Adrenal gland (tissue), 12 donors: Measurements from ENCODE around the gene CKAP4. TPM values are rescaled to one million over a fixed set of nuclear protein-coding genes. Genes with fewer than 3 reads are reported as not detected.
A peak's percentile ranks its signal among the peaks of the same experiment; 100 is the strongest.

Experiments
- DNase-seq, 7 donors: peaks; one replicate each; pipeline ENCODE4 v3.0.0-alpha.2; 2019 to 2020
- H3K27ac ChIP-seq, 5 donors: fragments of 200-600 bp; sonication (generic) in 4 of 5; 1 replicate in 3 of 5; 2 replicates in 2 of 5; pipeline versions ENCODE4 v1.5.1 to v1.8.0; 2016 to 2020; ENCODE audit warnings: mild to moderate bottlenecking in 1 of 5
- H3K27me3 ChIP-seq: fragments of 200-600 bp; 2 replicates; pipeline ENCODE4 v1.8.0; 2021
- H3K36me3 ChIP-seq, 2 donors: fragments of 200-600 bp; replicated peaks in 1 of 2; 1 replicate in 1 of 2; 2 replicates in 1 of 2; pipeline versions ENCODE4 v1.5.1 to v1.8.0; 2018 to 2022
- H3K4me1 ChIP-seq, 2 donors: fragments of 200-600 bp; replicated peaks in 1 of 2; 1 replicate in 1 of 2; 2 replicates in 1 of 2; pipeline versions ENCODE4 v1.5.1 to v1.8.0; 2018 to 2021
- H3K4me3 ChIP-seq, 4 donors: fragments of 200-600 bp; sonication (generic) in 3 of 4; one replicate each; pipeline ENCODE4 v1.5.1; 2016 to 2018
- H3K9me3 ChIP-seq, 3 donors: fragments of 200-600 bp; sonication (generic) in 1 of 3; replicated peaks in 1 of 3; 1 replicate in 2 of 3; 2 replicates in 1 of 3; pipeline versions ENCODE4 v1.5.1 to v1.8.0; 2016 to 2021
- CTCF ChIP-seq, 6 experiments: fragments of 450-650 bp in 4 of 6; fragments of 200-600 bp in 2 of 6; sonication (generic) in 1 of 6; IDR thresholded peaks; 1 replicate in 5 of 6; 2 replicates in 1 of 6; pipeline versions ENCODE4 v1.5.1 to v1.8.0; 2016 to 2021; ENCODE audit warnings: antibody characterized with exemption in 6 of 6, mild to moderate bottlenecking in 2 of 6, moderate library complexity in 1 of 6
- POLR2A ChIP-seq, 2 donors: fragments of 450-650 bp; IDR thresholded peaks; one replicate each; pipeline ENCODE4 v1.6.1; 2017; ENCODE audit warnings: antibody characterized with exemption in 2 of 2, mild to moderate bottlenecking in 2 of 2, moderate library complexity in 1 of 2
- WGBS, 4 donors: extraction: QIAGEN DNeasy Blood & Tissue Kit in 2 of 4; methylation state at CpG; one replicate each; pipeline versions ENCODE4 v1.1.5 to v1.1.7; 2013 to 2017; 5-methylcytosine and 5-hydroxymethylcytosine counted together
- intact Hi-C, 2 donors: fragments of 100-400 bp; cut with DNase I; formaldehyde crosslinking; loops; one replicate each; pipeline versions ENCODE4 v1.14.1 to v1.15.0; 2022 to 2023
- polyA plus RNA-seq, 3 donors: library from polyadenylated mRNA; stranded (reverse); fragments of 200-250 nt in 2 of 3; fragments of 350-450 nt in 1 of 3; fragmentation: Illumina TruSeq in 1 of 3; extraction: RNeasy Lipid Tissue Mini Kit (QIAGEN cat#74804) in 1 of 3; gene quantifications; one replicate each; pipeline ENCODE4 v1.2.3, GENCODE V29; 2013 to 2014
- total RNA-seq, 9 donors: library from RNA; depleted of rRNA in 4 of 9; stranded (reverse); fragments of >200 nt in 4 of 9; fragments of 120-200 nt in 1 of 9; fragmentation: NEBNext Ultra II Directional in 1 of 9; extraction: Animal tissue kit (Norgen Biotek cat#: 25700) in 1 of 9; gene quantifications; one replicate each; pipeline versions ENCODE4 v1.1.0 to v1.2.4, GENCODE V29; 2013 to 2023
- donor health status: healthy with polysubstance abuse.
- donor health status: Bipolar disorder and iron deficiency.
- donor health status: DM: yes; HTN: yes; CAD: no.
- donor health status: DM: no; HTN: no; CAD: no.
- donor health status: DM: no; HTN: no; CAD: no.
- donor health status: DM: yes; HTN: yes; CAD: no.

Gene CKAP4
- total and polyA plus RNA-seq, 12 donors: 11.0 to 101 (median 84.7) TPM

- no peak for TF ChIP-seq POLR2A (IDR thresholded peaks at IDR 0.05)
- Histone ChIP-seq H3K36me3 (no peaks in the 10 kb centered on the region), H3K4me3 (no peak overlapping the region), H3K4me1 (no peaks in the 10 kb centered on the region), H3K27ac (no peak overlapping the region), H3K9me3 (no peaks in the 10 kb centered on the region), H3K27me3 (no peaks in the 10 kb centered on the region)
- intact Hi-C loops: loop anchor here in 1 of 2 donors (10.0 kb wide), 2 partner anchors 60 to 500 kb away; no protein-coding TSS in a partner anchor
- DNase-seq: no peak
- WGBS, 4 donors: 74 to 94% (median 83%) methylated on average over 2 of the region's 2 CpGs
These were observed 43.5 kb downstream of the CKAP4 start for GRCh38 chr12:106204312-106204711.

GRCh38 chr12:106197906-106198623 lies 49.8 kb downstream of the CKAP4 start:
- intact Hi-C loops: no loop called here
- Histone ChIP-seq H3K27ac (peak overlapping the region in 1 of 5 donors; percentile 32), H3K9me3 (no peaks in the 10 kb centered on the region), H3K36me3 (no peaks in the 10 kb centered on the region), H3K4me3 (no peak overlapping the region), H3K27me3 (no peaks in the 10 kb centered on the region), H3K4me1 (peaks cover 7 to 16% of the 10 kb centered on the region in 2 donors)
- TF ChIP-seq CTCF (IDR thresholded peaks at IDR 0.05) (no peak), POLR2A (IDR thresholded peaks at IDR 0.05) (no peak)
- WGBS, 4 donors: 81 to 93% (median 87%) methylated on average over 7 to 8 of the region's 8 CpGs
- no peak for DNase-seq

- WGBS, 4 donors: 12 to 20% (median 19%) methylated on average over 5 of the region's 5 CpGs
- Histone ChIP-seq H3K27ac (peak overlapping the region in 2 of 5 donors; percentile 40 to 42), H3K4me3 (no peak overlapping the region), H3K9me3 (no peaks in the 10 kb centered on the region), H3K27me3 (no peaks in the 10 kb centered on the region), H3K36me3 (no peaks in the 10 kb centered on the region), H3K4me1 (peaks cover 7 to 16% of the 10 kb centered on the region in 2 donors)
- no peak for TF ChIP-seq POLR2A (IDR thresholded peaks at IDR 0.05)
- TF ChIP-seq CTCF (IDR thresholded peaks at IDR 0.05): no peak
- DNase-seq: peak; percentile 45 to 92 (median 81)
- intact Hi-C loops: no loop called here
These were observed 52.2 kb downstream of the CKAP4 start for GRCh38 chr12:106195621-106196027.

- Histone ChIP-seq H3K4me3 (no peak overlapping the region), H3K4me1 (peaks cover 7 to 16% of the 10 kb centered on the region in 2 donors), H3K9me3 (no peaks in the 10 kb centered on the region), H3K36me3 (no peaks in the 10 kb centered on the region), H3K27ac (no peak overlapping the region), H3K27me3 (no peaks in the 10 kb centered on the region)
- 94 to 99% (median 97%) methylated on average over 3 of the region's 3 CpGs for WGBS, 4 donors
- no peak for DNase-seq
- intact Hi-C loops: no loop called here
- TF ChIP-seq CTCF (IDR thresholded peaks at IDR 0.05) (no peak), POLR2A (IDR thresholded peaks at IDR 0.05) (no peak)
These were observed 53.5 kb downstream of the CKAP4 start for GRCh38 chr12:106194351-106194750.
